ENCODE results near the gene PPME1. TPM values are rescaled to one million over a fixed set of nuclear protein-coding genes. Genes with fewer than 3 reads are reported as not detected.

The PPME1 gene
- total RNA-seq, 1 experiment from 2014 or later, result 39.4 TPM

GRCh38 chr11:74171997-74172396 lies 908 bp downstream of the PPME1 start:
- H3K9ac ChIP-seq (ENCODE audit: extremely low read depth, insufficient read length, low read length), result peak overlapping the region; percentile 80
- no peak overlapping the region for H2AK5ac ChIP-seq (ENCODE audit: insufficient read length, low read length)
- H2BK20ac ChIP-seq (ENCODE audit: low read depth, low read length, poor library complexity, severe bottlenecking), result no peak overlapping the region
- no peak overlapping the region for H4K5ac ChIP-seq (ENCODE audit: insufficient read length, low read depth, low read length)
- no peak overlapping the region for H2BK120ac ChIP-seq (ENCODE audit: low read depth, low read length, poor library complexity, severe bottlenecking)
- H3T11ph ChIP-seq (ENCODE audit: low read length), result no peak overlapping the region
- no CpG with 5 or more reads among the region's 5 CpGs for WGBS (ENCODE audit: extremely low coverage, insufficient read length, low lambda C conversion rate)
- H3K18ac ChIP-seq (ENCODE audit: insufficient read length, low read depth, low read length), result no peak overlapping the region
- no peak overlapping the region for H3K23ac ChIP-seq (ENCODE audit: insufficient read length, low read depth, low read length)
- no peak overlapping the region for H2BK15ac ChIP-seq (ENCODE audit: low read depth, low read length)
- H2AFZ ChIP-seq (ENCODE audit: low read length), result no peak overlapping the region
- DNase-seq, result no peak
- H3K4me1 Mint-ChIP-seq, result peaks cover 3% of the 10 kb centered on the region in 2 experiments
- peaks cover 2% of the 10 kb centered on the region; the same call in 1 of the 2 replicates for H3K4me1 ChIP-seq (ENCODE audit: insufficient read depth, low read length)
- no peaks in the 10 kb centered on the region for H3K9me3 ChIP-seq (ENCODE audit: control insufficient read depth, low read depth, low read length)
- no peak overlapping the region for H3K27ac ChIP-seq (ENCODE audit: insufficient read length, low read depth, low read length)
- no peak overlapping the region for H3K56ac ChIP-seq (ENCODE audit: insufficient read length, low read depth, low read length)
- H3K4me2 ChIP-seq (ENCODE audit: insufficient read depth, insufficient read length, low read length), result peak overlapping the region; percentile 97
- peaks cover 8% of the 10 kb centered on the region; the same call in 1 of the 2 replicates for H3K79me2 ChIP-seq (ENCODE audit: insufficient read depth, low read length)
- H3K14ac ChIP-seq (ENCODE audit: insufficient read depth, low read length), result no peak overlapping the region
- no peak overlapping the region for H2BK12ac ChIP-seq (ENCODE audit: insufficient read length, low read depth, low read length)
- H3K36me3 Mint-ChIP-seq (ENCODE audit: insufficient read depth in 1 of 3, low read depth in 3 of 3), result peaks cover 0 to 11% (median 9%) of the 10 kb centered on the region in 3 experiments; a peak in 4 of 7 replicates
- no peaks in the 10 kb centered on the region for H3K9me3 Mint-ChIP-seq
- H3K27me3 Mint-ChIP-seq (ENCODE audit: low read depth), result no peaks in the 10 kb centered on the region
- H4K91ac ChIP-seq (ENCODE audit: insufficient read length, low read depth, low read length), result no peak overlapping the region
- TF ChIP-seq, protein P1, sequence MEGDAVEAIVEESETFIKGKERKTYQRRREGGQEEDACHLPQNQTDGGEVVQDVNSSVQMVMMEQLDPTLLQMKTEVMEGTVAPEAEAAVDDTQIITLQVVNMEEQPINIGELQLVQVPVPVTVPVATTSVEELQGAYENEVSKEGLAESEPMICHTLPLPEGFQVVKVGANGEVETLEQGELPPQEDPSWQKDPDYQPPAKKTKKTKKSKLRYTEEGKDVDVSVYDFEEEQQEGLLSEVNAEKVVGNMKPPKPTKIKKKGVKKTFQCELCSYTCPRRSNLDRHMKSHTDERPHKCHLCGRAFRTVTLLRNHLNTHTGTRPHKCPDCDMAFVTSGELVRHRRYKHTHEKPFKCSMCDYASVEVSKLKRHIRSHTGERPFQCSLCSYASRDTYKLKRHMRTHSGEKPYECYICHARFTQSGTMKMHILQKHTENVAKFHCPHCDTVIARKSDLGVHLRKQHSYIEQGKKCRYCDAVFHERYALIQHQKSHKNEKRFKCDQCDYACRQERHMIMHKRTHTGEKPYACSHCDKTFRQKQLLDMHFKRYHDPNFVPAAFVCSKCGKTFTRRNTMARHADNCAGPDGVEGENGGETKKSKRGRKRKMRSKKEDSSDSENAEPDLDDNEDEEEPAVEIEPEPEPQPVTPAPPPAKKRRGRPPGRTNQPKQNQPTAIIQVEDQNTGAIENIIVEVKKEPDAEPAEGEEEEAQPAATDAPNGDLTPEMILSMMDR (conservative IDR thresholded peaks at IDR 0.05), result no peak
- H3K4ac ChIP-seq (ENCODE audit: low read depth, low read length), result no peak overlapping the region
- H2BK5ac ChIP-seq (ENCODE audit: insufficient read length, low read length), result no peak overlapping the region
- H3K79me1 ChIP-seq (ENCODE audit: insufficient read depth, low read depth, low read length, poor library complexity, severe bottlenecking), result peaks cover 5% of the 10 kb centered on the region
- peaks cover 19% of the 10 kb centered on the region for H3K23me2 ChIP-seq (ENCODE audit: insufficient read length, low read depth, low read length, poor library complexity, severe bottlenecking)
- H3K27ac Mint-ChIP-seq, result no peak overlapping the region
- no peaks in the 10 kb centered on the region for H4K20me1 ChIP-seq (ENCODE audit: control insufficient read depth, insufficient read depth, insufficient read length)
- no peak overlapping the region for H4K8ac ChIP-seq (replicated peaks; ENCODE audit: insufficient read length, low read depth, low read length)
- no peaks in the 10 kb centered on the region for H3K27me3 ChIP-seq (ENCODE audit: insufficient read depth, low read length)
- no peak overlapping the region for H3K4me3 Mint-ChIP-seq
